ENCODE measurements around the gene MYOG.

DNA sequence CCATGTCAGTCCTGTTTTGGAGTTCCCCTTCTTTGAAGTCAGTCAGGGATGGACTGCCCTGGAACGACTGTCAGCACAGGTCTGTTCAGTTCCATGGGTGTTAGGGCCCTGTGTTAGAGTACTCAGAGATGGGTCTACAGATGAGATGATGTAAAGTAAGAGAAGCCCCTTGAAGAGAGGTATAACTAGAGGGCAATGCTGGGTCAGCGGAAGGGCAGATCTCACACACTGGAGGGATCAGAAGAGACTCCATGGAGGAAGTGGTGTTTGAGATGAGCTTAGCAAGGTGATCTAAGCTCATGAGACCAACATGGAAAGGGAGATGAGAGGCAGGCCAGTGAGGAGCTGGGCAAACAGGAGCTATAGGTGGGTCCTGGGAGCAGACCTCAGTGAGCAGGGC is 51.9 kb downstream of the MYOG start:
- TF ChIP-seq, protein P1, sequence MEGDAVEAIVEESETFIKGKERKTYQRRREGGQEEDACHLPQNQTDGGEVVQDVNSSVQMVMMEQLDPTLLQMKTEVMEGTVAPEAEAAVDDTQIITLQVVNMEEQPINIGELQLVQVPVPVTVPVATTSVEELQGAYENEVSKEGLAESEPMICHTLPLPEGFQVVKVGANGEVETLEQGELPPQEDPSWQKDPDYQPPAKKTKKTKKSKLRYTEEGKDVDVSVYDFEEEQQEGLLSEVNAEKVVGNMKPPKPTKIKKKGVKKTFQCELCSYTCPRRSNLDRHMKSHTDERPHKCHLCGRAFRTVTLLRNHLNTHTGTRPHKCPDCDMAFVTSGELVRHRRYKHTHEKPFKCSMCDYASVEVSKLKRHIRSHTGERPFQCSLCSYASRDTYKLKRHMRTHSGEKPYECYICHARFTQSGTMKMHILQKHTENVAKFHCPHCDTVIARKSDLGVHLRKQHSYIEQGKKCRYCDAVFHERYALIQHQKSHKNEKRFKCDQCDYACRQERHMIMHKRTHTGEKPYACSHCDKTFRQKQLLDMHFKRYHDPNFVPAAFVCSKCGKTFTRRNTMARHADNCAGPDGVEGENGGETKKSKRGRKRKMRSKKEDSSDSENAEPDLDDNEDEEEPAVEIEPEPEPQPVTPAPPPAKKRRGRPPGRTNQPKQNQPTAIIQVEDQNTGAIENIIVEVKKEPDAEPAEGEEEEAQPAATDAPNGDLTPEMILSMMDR (IDR thresholded peaks at IDR 0.05; ENCODE audit: poor library complexity) = no peak
- TF ChIP-seq EZH2 (IDR thresholded peaks at IDR 0.05; ENCODE audit: borderline replicate concordance) (no peak), EZH2phosphoT487 (IDR thresholded peaks at IDR 0.05; ENCODE audit: low read depth, severe bottlenecking, unreplicated experiment) (no peak)
